GM12873 (cell line): Measurements from ENCODE around the gene FCRL5.
A peak's percentile ranks its signal among the peaks of the same experiment; 100 is the strongest.

ENCODE experiments used
- TF ChIP-seq, protein P1 (sequence below): IDR thresholded peaks from 2 replicates; pipeline ENCODE4 v1.5.1; 2012; ENCODE audit warnings: low read depth, mild to moderate bottlenecking, moderate library complexity, low read length, control low read depth; ENCODE audit not compliant: insufficient read depth; ENCODE audit errors: missing control alignments

Gene FCRL5

GRCh38 chr1:157495285-157495684, 57.0 kb downstream of the FCRL5 start:
- TF ChIP-seq, protein P1, sequence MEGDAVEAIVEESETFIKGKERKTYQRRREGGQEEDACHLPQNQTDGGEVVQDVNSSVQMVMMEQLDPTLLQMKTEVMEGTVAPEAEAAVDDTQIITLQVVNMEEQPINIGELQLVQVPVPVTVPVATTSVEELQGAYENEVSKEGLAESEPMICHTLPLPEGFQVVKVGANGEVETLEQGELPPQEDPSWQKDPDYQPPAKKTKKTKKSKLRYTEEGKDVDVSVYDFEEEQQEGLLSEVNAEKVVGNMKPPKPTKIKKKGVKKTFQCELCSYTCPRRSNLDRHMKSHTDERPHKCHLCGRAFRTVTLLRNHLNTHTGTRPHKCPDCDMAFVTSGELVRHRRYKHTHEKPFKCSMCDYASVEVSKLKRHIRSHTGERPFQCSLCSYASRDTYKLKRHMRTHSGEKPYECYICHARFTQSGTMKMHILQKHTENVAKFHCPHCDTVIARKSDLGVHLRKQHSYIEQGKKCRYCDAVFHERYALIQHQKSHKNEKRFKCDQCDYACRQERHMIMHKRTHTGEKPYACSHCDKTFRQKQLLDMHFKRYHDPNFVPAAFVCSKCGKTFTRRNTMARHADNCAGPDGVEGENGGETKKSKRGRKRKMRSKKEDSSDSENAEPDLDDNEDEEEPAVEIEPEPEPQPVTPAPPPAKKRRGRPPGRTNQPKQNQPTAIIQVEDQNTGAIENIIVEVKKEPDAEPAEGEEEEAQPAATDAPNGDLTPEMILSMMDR = no peak

DNA sequence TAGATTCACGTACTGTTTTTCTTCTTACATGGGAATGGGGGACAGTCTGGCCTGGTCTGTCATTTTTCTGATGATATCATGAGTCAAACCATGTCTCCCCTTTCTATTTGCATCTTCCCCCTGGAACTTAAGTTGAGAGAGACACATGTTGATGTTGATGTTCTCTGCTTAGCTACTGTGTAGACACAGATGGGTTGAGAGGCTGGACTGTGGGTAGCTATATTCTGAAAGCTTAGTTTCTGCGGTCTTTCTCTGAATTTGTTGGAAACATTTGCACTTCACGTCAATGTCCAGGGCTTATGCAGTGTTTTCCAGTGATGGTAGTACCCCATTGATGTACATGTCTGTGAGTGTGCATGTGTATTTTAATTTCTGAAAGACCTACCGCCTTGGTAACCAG, 58.2 kb downstream of the FCRL5 start:
- TF ChIP-seq, protein P1 = no peak

GRCh38 chr1:157490467-157491165, 61.7 kb downstream of the FCRL5 start:
- TF ChIP-seq, protein P1 = peak; percentile 75

DNA sequence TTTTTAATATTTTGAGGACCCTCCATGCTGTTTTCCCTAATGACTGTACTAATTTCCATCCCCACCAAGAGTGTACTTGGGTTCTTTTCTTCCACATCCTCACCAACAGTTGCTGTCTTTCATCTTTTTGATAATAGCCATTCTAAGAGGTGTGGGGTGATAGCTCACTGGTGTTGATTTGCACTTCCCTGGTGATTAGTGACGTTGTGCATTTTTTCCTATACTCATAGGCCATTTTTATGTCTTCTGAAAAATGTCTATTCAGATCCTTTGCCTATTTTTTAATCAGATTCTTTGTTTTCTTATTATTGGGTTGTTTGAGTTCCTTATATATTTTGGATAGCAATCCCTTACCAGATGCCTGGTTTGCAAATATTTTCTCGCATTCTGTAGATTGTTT, 64.2 kb downstream of the FCRL5 start:
- TF ChIP-seq, protein P1 = no peak

DNA sequence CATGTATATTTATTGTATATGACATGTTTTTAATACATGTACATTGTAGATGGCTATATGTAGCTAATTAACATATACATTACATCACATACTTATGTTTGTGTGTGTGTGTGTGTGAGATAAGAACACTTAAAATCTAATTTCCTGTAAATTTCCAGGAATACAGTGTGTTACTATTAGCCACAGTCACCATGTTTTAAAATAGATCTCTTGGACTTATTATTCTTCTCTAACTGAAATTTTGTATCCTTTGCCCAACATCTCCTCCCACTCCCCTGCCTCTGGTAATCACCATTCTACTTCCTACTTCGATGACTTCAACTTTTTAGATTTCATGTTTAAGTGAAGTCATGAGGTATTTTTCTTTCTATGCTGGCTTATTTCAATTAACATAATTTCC, 64.8 kb downstream of the FCRL5 start:
- TF ChIP-seq, protein P1 = no peak

DNA sequence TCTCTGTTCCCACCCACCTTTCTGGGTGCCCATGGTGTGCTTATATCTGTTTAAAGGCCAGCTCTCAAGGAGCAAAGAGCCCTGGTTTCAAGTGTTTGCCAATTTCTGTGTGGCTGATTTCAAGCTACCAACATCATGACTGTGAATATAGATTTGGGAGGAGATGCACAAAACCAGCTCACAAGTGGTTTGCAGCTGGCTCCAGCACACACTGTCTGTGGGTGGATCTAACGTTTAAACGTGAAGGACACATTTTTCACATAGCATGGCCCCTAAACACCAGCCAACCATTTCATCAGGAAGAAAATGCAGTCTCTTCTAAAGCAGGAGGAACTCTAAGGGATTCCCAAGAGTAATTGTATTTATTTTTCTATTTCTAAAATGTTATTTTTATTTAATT, 65.2 kb downstream of the FCRL5 start:
- TF ChIP-seq, protein P1 = no peak

GRCh38 chr1:157485793-157486192, 66.5 kb downstream of the FCRL5 start:
- TF ChIP-seq, protein P1 = no peak
